OCI-LY1 (cell line): ENCODE results near the gene ACACA.

Experiments
- H2AFZ ChIP-seq: fragments of 200-600 bp; sonication (generic), shearing (Covaris generic); 2 replicates; pipeline ENCODE4 v1.6.0; 2014; ENCODE audit warnings: antibody characterized with exemption, mild to moderate bottlenecking, low read length
- H3F3A ChIP-seq: fragments of 200-600 bp; sonication (generic), shearing (Covaris generic); 2 replicates; pipeline ENCODE4 v1.6.0; 2014; ENCODE audit warnings: mild to moderate bottlenecking, antibody characterized with exemption, low read length, moderate library complexity; ENCODE audit not compliant: insufficient read depth
- H3K27ac ChIP-seq: fragments of 200-600 bp; sonication (generic); 2 replicates; pipeline ENCODE4 v1.5.1; 2014; ENCODE audit warnings: low read length, mixed run types, mild to moderate bottlenecking, low read depth; ENCODE audit not compliant: poor library complexity, severe bottlenecking
- H3K27me3 ChIP-seq: fragments of 200-600 bp; sonication (generic); 2 replicates; pipeline ENCODE4 v1.6.0; 2014; ENCODE audit warnings: antibody characterized with exemption, mild to moderate bottlenecking, low read length, moderate library complexity; ENCODE audit not compliant: insufficient read depth
- H3K36me3 ChIP-seq: fragments of 200-600 bp; sonication (generic); 2 replicates; pipeline ENCODE4 v1.6.1; 2014; ENCODE audit warnings: mild to moderate bottlenecking, antibody characterized with exemption, low read length, moderate library complexity, mixed read lengths; ENCODE audit not compliant: insufficient read depth
- H3K4me1 ChIP-seq: fragments of 200-600 bp; sonication (generic); 2 replicates; pipeline ENCODE4 v1.5.1; 2014; ENCODE audit warnings: mild to moderate bottlenecking, low read length, moderate library complexity; ENCODE audit not compliant: insufficient read depth, severe bottlenecking
- H3K4me2 ChIP-seq: fragments of 200-600 bp; sonication (generic), shearing (Covaris generic); 2 replicates; pipeline ENCODE4 v1.6.1; 2014; ENCODE audit warnings: low read length
- H3K4me3 ChIP-seq: fragments of 200-600 bp; sonication (generic); 2 replicates; pipeline ENCODE4 v1.5.1; 2014; ENCODE audit warnings: low read length, low read depth, mild to moderate bottlenecking, mixed read lengths; ENCODE audit not compliant: poor library complexity, severe bottlenecking
- H3K79me2 ChIP-seq: fragments of 200-600 bp; shearing (Covaris generic); 2 replicates; pipeline ENCODE4 v1.6.1; 2016; ENCODE audit warnings: mixed run types, low read length, mixed read lengths; ENCODE audit not compliant: insufficient read depth
- H3K9ac ChIP-seq: fragments of 200-600 bp; sonication (generic), shearing (Covaris generic); 2 replicates; pipeline ENCODE4 v1.6.1; 2014; ENCODE audit warnings: mild to moderate bottlenecking, low read length, mixed read lengths
- H3K9me2 ChIP-seq: fragments of 200-600 bp; sonication (generic), shearing (Covaris generic); 2 replicates; pipeline ENCODE4 v1.6.1; 2014; ENCODE audit warnings: low read depth, mild to moderate bottlenecking, low read length, mixed read lengths
- H3K9me3 ChIP-seq: fragments of 200-600 bp; shearing (Covaris generic); 2 replicates; pipeline ENCODE4 v1.6.1; 2014; ENCODE audit warnings: low read length, mixed read lengths
- H4K20me1 ChIP-seq: fragments of 200-600 bp; sonication (generic), shearing (Covaris generic); 2 replicates; pipeline ENCODE4 v1.6.0; 2016; ENCODE audit warnings: mild to moderate bottlenecking, low read length; ENCODE audit not compliant: insufficient read depth
- CTCF ChIP-seq: fragments of 200-600 bp; sonication (generic), shearing (Covaris generic); IDR thresholded peaks from 2 replicates; pipeline ENCODE4 v1.5.1; 2017; ENCODE audit warnings: mild to moderate bottlenecking, antibody characterized with exemption, low read length, moderate library complexity, mixed read lengths
- EZH2 ChIP-seq: fragments of 200-600 bp; sonication (generic), shearing (Covaris generic); IDR thresholded peaks from 2 replicates; pipeline ENCODE4 v1.8.0; 2017; ENCODE audit warnings: borderline replicate concordance, mixed run types, mild to moderate bottlenecking, antibody characterized with exemption, low read length, moderate library complexity, mixed read lengths

The ACACA gene

GRCh38 chr17:37301288-37301687 lies 105.3 kb downstream of the ACACA start:
- Histone ChIP-seq H3K79me2 (peaks cover 6% of the 10 kb centered on the region; the same call in 1 of the 2 replicates), H4K20me1 (no peaks in the 10 kb centered on the region), H3F3A (no peaks in the 10 kb centered on the region), H3K36me3 (peaks cover 6% of the 10 kb centered on the region), H3K27me3 (no peaks in the 10 kb centered on the region), H3K9me3 (no peaks in the 10 kb centered on the region), H3K9me2 (no peaks in the 10 kb centered on the region), H3K4me1 (peaks cover 38% of the 10 kb centered on the region), H3K4me3 (peak overlapping the region; percentile 1), H3K9ac (peak overlapping the region; percentile 11; the same call in 1 of the 2 replicates), H2AFZ (no peak overlapping the region), H3K27ac (peak overlapping the region; percentile 56), H3K4me2 (peak overlapping the region; percentile 54; the same call in 1 of the 2 replicates)
- TF ChIP-seq EZH2 (no peak), CTCF (no peak)

- Histone ChIP-seq H3K4me3 (peak overlapping the region; percentile 1), H3K27me3 (no peaks in the 10 kb centered on the region), H3F3A (no peaks in the 10 kb centered on the region), H3K9ac (peak overlapping the region; percentile 11; the same call in 1 of the 2 replicates), H2AFZ (no peak overlapping the region), H3K27ac (peak overlapping the region; percentile 56), H4K20me1 (no peaks in the 10 kb centered on the region), H3K9me3 (no peaks in the 10 kb centered on the region), H3K4me2 (peak overlapping the region; percentile 54; the same call in 1 of the 2 replicates), H3K4me1 (peaks cover 38% of the 10 kb centered on the region), H3K36me3 (peaks cover 6% of the 10 kb centered on the region), H3K79me2 (peaks cover 6% of the 10 kb centered on the region; the same call in 1 of the 2 replicates), H3K9me2 (no peaks in the 10 kb centered on the region)
- TF ChIP-seq CTCF: no peak
- TF ChIP-seq EZH2: no peak
These were observed 106.0 kb downstream of the ACACA start for GRCh38 chr17:37300683-37301082.

- no peak for TF ChIP-seq EZH2
- no peak for TF ChIP-seq CTCF
- H3K36me3 ChIP-seq: peaks cover 6% of the 10 kb centered on the region
- no peaks in the 10 kb centered on the region for H3K27me3 ChIP-seq
- no peak overlapping the region for H2AFZ ChIP-seq
- peak overlapping the region; percentile 54 for H3K4me2 ChIP-seq
- H3K27ac ChIP-seq: peak overlapping the region; percentile 56
- H3K9me2 ChIP-seq: no peaks in the 10 kb centered on the region
- H3K9ac ChIP-seq: peak overlapping the region; percentile 10; the same call in 1 of the 2 replicates
- H3K4me3 ChIP-seq: peak overlapping the region; percentile 1
- H3K9me3 ChIP-seq: no peaks in the 10 kb centered on the region
- H4K20me1 ChIP-seq: no peaks in the 10 kb centered on the region
- peaks cover 38% of the 10 kb centered on the region for H3K4me1 ChIP-seq
- no peaks in the 10 kb centered on the region for H3F3A ChIP-seq
- H3K79me2 ChIP-seq: peaks cover 6% of the 10 kb centered on the region; the same call in 1 of the 2 replicates
These were observed 107.2 kb downstream of the ACACA start for GRCh38 chr17:37299257-37299980.
